ENCODE data around the gene ASB8.
A peak's percentile ranks its signal among the peaks of the same experiment; 100 is the strongest.

ASB8 gene

GRCh38 chr12:48105867-48106680 lies 51.2 kb downstream of the ASB8 start, which contains the start of gene SENP1:
TSS of gene SENP1 (minus strand) at chr12:48106079. CDS start at chr12:48101472, 4,607 bp downstream.
- DNase-seq: peak; percentile 92
- ATAC-seq: peak; percentile 88

- ATAC-seq: peak; percentile 47
- DNase-seq: peak; percentile 59
Measured at GRCh38 chr12:48105321-48105866, 51.9 kb downstream of the ASB8 start.

- DNase-seq: no peak
- no peak for ATAC-seq
Measured at GRCh38 chr12:48104531-48104930, 52.8 kb downstream of the ASB8 start.

Measured in stimulated activated naive CD8-positive, alpha-beta T cell treated with anti-CD3 and anti-CD28 coated beads, Interleukin-15, Interleukin-2, amounts not matched to agents 100 U/mL and 50 U/mL, for 24 hours (primary cell).